Gastroesophageal sphincter (tissue), 3 donors: ENCODE data around the gene RAB22A.

ENCODE experiments used
- EP300 ChIP-seq: sonication (generic); formaldehyde crosslinking; IDR thresholded peaks from one replicate; pipeline ENCODE4 v1.6.1; 2017; ENCODE audit warnings: antibody characterized with exemption, mild to moderate bottlenecking
- POLR2A ChIP-seq, 2 donors: fragments of 450-650 bp; IDR thresholded peaks; one replicate each; pipeline ENCODE4 v1.6.1; 2017; ENCODE audit warnings: antibody characterized with exemption in 2 of 2, mild to moderate bottlenecking in 2 of 2, moderate library complexity in 1 of 2
- TF ChIP-seq, protein P1 (sequence below), 4 experiments: fragments of 200-600 bp in 2 of 4; fragments of 450-650 bp in 2 of 4; sonication (generic) in 1 of 4; IDR thresholded peaks; one replicate each; pipeline ENCODE4 v1.5.1; 2017 to 2019; ENCODE audit warnings: antibody characterized with exemption in 4 of 4, mild to moderate bottlenecking in 2 of 4, moderate library complexity in 2 of 4

DNA sequence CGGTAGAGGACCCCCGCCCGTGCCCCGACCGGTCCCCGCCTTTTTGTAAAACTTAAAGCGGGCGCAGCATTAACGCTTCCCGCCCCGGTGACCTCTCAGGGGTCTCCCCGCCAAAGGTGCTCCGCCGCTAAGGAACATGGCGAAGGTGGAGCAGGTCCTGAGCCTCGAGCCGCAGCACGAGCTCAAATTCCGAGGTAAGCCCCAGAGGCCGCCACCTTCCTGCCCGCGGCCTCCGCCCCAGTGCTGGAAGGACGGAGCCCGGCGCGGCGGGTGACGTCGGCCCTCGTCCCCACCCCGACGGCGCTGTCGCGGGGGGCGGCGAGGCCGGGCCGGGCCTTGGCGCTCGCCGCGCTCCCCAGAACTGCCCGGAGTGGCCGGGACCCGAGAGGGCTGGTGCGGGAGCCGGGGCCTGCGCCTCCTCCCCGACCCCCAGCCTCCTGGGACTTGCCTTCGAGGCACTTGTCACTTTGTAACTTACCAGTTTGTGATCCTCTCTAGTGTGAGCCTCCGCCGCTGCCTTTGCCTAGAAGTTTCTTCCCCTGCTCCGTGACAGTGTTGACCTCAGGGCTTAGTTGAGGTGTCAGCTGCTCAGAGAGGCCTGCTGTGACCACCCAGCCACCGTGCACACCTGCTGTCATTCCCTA lies 79.9 kb downstream of the RAB22A start:
- TF ChIP-seq, protein P1, sequence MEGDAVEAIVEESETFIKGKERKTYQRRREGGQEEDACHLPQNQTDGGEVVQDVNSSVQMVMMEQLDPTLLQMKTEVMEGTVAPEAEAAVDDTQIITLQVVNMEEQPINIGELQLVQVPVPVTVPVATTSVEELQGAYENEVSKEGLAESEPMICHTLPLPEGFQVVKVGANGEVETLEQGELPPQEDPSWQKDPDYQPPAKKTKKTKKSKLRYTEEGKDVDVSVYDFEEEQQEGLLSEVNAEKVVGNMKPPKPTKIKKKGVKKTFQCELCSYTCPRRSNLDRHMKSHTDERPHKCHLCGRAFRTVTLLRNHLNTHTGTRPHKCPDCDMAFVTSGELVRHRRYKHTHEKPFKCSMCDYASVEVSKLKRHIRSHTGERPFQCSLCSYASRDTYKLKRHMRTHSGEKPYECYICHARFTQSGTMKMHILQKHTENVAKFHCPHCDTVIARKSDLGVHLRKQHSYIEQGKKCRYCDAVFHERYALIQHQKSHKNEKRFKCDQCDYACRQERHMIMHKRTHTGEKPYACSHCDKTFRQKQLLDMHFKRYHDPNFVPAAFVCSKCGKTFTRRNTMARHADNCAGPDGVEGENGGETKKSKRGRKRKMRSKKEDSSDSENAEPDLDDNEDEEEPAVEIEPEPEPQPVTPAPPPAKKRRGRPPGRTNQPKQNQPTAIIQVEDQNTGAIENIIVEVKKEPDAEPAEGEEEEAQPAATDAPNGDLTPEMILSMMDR (IDR thresholded peaks at IDR 0.05): no peak
- peak in 1 of 2 donors; percentile 4 for TF ChIP-seq POLR2A (IDR thresholded peaks at IDR 0.05)
- TF ChIP-seq EP300: no peak
